Activated CD4-positive, alpha-beta T cell treated with anti-CD3 and anti-CD28 coated beads, Interleukin-2, amount 10 ng/mL, durations not matched to agents 24 days and 14 days (primary cell): Measurements from ENCODE around the gene REPS2. TPM values are rescaled to one million over a fixed set of nuclear protein-coding genes. Genes with fewer than 3 reads are reported as not detected.
A peak's percentile ranks its signal among the peaks of the same experiment; 100 is the strongest.
"Not testable (repeated sequence)": the region's sequence is repeated elsewhere in the genome, so short reads cannot be mapped to it uniquely, and the experiment has no call there.

Experiments used
- DNase-seq: peaks from one replicate; pipeline ENCODE4 v3.0.0; 2022
- H3K27ac Mint-ChIP-seq: one replicate; pipeline ENCODE4 v1.8.0; 2022; ENCODE audit warnings: mild to moderate bottlenecking, mixed read lengths
- H3K27me3 Mint-ChIP-seq: one replicate; pipeline ENCODE4 v1.8.0; 2022; ENCODE audit warnings: mixed read lengths
- H3K36me3 Mint-ChIP-seq: one replicate; pipeline ENCODE4 v1.8.0; 2022; ENCODE audit warnings: low read depth, mild to moderate bottlenecking, mixed read lengths
- H3K4me1 Mint-ChIP-seq: one replicate; pipeline ENCODE4 v1.8.0; 2021; ENCODE audit warnings: mixed read lengths
- H3K4me3 Mint-ChIP-seq: one replicate; pipeline ENCODE4 v1.8.0; 2022; ENCODE audit warnings: mild to moderate bottlenecking, moderate library complexity, mixed read lengths
- H3K9me3 Mint-ChIP-seq: one replicate; pipeline ENCODE4 v1.8.0; 2021; ENCODE audit warnings: mixed read lengths
- intact Hi-C: fragments of 100-400 bp; cut with micrococcal nuclease; formaldehyde crosslinking; loops from one replicate; pipeline ENCODE4 v1.15.1; 2023
- total RNA-seq: library from RNA; stranded (reverse); gene quantifications from 2 replicates; pipeline ENCODE4 v1.2.3, GENCODE V29; 2022

Gene REPS2
- total RNA-seq, 1 donor from 2014 or later = not detected

DNA sequence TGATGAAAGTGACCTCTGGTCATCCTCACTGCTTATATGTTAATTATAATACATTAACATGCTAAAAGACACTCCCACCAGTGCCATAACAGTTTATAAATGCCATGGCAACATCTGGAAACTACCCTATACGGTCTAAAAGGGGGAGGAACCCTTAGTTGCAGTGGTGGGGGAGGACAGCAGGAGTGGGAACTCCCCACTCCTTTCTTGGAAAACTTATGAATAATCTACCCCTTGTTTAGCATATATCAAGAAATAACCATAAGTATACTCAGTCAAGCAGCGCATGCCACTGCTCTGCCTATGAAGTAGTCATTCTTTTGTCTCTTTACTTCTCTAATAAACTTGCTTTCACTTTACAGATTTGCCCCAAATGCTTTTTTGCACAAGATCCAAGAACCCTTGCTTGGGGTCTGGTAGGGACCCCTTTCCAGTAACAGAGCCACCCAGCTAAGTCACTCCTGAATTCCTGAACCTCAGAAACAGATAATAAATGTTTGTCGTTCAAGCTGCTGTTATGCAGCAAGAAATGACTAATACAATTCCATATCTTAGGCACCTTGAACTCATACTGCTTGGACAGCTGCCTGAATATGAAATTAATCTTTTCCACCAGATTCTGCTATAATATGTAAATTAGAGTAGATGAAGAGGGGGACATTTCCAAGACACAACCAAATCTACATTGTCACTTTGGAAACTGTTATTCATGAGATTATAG, 14.4 kb upstream of the REPS2 start:
- no peak overlapping the region for H3K4me3 Mint-ChIP-seq
- H3K9me3 Mint-ChIP-seq = no peaks in the 10 kb centered on the region
- DNase-seq = no peak
- intact Hi-C loops = no loop called here
- no peaks in the 10 kb centered on the region for H3K27me3 Mint-ChIP-seq
- no peaks in the 10 kb centered on the region for H3K36me3 Mint-ChIP-seq
- H3K4me1 Mint-ChIP-seq = no peaks in the 10 kb centered on the region
- H3K27ac Mint-ChIP-seq = no peak overlapping the region

GRCh38 chrX:16934185-16934584, 12.3 kb upstream of the REPS2 start:
- Mint-ChIP-seq H3K9me3 (no peaks in the 10 kb centered on the region), H3K4me1 (no peaks in the 10 kb centered on the region), H3K27me3 (no peaks in the 10 kb centered on the region), H3K27ac (no peak overlapping the region), H3K36me3 (no peaks in the 10 kb centered on the region), H3K4me3 (no peak overlapping the region)
- intact Hi-C loops = no loop called here
- DNase-seq = no peak

- Mint-ChIP-seq H3K27ac (no peak overlapping the region), H3K4me1 (peaks cover 2% of the 10 kb centered on the region), H3K4me3 (peak overlapping the region; percentile 80), H3K27me3 (peaks cover 19% of the 10 kb centered on the region), H3K36me3 (no peaks in the 10 kb centered on the region), H3K9me3 (no peaks in the 10 kb centered on the region)
- intact Hi-C loops = no loop called here
- peak; percentile 56 for DNase-seq
Observed at GRCh38 chrX:16946971-16947562, 609 bp downstream of the REPS2 start.

DNA sequence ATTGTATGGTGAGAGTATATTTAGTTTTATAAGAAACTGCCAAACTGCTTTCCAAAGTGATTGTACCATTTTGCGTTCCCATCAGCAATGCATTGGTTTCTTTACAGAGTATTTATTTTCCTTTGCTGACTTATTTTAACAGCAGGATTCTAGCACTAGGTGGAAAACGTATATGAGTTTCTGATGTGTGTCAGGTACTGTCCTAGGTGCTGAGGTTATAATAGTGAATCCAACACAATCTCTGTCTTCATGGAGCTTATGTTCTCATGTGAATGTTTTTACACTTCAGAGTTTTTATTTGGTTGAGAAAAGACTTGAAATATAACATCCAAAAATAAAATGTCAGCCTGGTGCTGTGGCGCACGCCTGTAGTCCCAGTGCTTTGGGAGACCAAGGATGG, 4.0 kb downstream of the REPS2 start:
- Mint-ChIP-seq H3K36me3 (no peaks in the 10 kb centered on the region), H3K27me3 (peaks cover 24% of the 10 kb centered on the region), H3K9me3 (no peaks in the 10 kb centered on the region), H3K4me1 (peaks cover 2% of the 10 kb centered on the region), H3K4me3 (no peak overlapping the region), H3K27ac (no peak overlapping the region)
- intact Hi-C loops = no loop called here
- no peak for DNase-seq

- no peak overlapping the region for H3K4me3 Mint-ChIP-seq
- H3K4me1 Mint-ChIP-seq = no peaks in the 10 kb centered on the region
- DNase-seq = no peak
- intact Hi-C loops = no loop called here
- no peak overlapping the region for H3K27ac Mint-ChIP-seq
- H3K36me3 Mint-ChIP-seq = no peaks in the 10 kb centered on the region
- peaks cover 13% of the 10 kb centered on the region for H3K27me3 Mint-ChIP-seq
- H3K9me3 Mint-ChIP-seq = no peaks in the 10 kb centered on the region
Observed at GRCh38 chrX:16953606-16954211, 7.3 kb downstream of the REPS2 start.

DNA sequence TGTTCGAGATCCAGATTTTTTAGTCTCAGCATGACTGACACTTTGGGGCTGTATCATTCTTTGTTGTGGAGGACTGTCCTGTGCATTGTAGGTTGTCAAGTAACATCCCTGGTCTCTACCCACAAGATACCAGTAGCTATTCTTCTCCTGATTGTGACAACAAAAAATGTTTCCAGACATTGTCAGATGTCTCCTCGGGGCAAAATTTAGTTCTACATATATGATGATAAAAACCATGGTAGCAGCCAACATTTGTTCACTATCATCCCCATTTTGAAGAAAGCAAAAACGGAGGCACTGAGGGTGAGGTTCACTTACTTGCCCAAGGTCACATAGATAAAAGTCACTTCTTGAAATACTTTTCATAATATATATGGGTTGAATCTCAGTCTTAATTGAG, 11.3 kb downstream of the REPS2 start:
- H3K27ac Mint-ChIP-seq = no peak overlapping the region
- H3K36me3 Mint-ChIP-seq = no peaks in the 10 kb centered on the region
- H3K27me3 Mint-ChIP-seq = peaks cover 4% of the 10 kb centered on the region
- no peak overlapping the region for H3K4me3 Mint-ChIP-seq
- no peaks in the 10 kb centered on the region for H3K9me3 Mint-ChIP-seq
- no peaks in the 10 kb centered on the region for H3K4me1 Mint-ChIP-seq
- intact Hi-C loops = no loop called here
- DNase-seq = no peak

GRCh38 chrX:16958356-16958755, 11.9 kb downstream of the REPS2 start:
- H3K36me3 Mint-ChIP-seq = no peaks in the 10 kb centered on the region
- no peak overlapping the region for H3K27ac Mint-ChIP-seq
- no peak for DNase-seq
- H3K27me3 Mint-ChIP-seq = peaks cover 4% of the 10 kb centered on the region
- no peak overlapping the region for H3K4me3 Mint-ChIP-seq
- H3K4me1 Mint-ChIP-seq = no peaks in the 10 kb centered on the region
- intact Hi-C loops = no loop called here
- H3K9me3 Mint-ChIP-seq = no peaks in the 10 kb centered on the region

GRCh38 chrX:16962661-16963060, 16.2 kb downstream of the REPS2 start:
- H3K27me3 Mint-ChIP-seq, H3K9me3 Mint-ChIP-seq, H3K4me1 Mint-ChIP-seq, H3K4me3 Mint-ChIP-seq, H3K36me3 Mint-ChIP-seq, H3K27ac Mint-ChIP-seq, DNase-seq, intact Hi-C loops: not testable (repeated sequence)

- no peak overlapping the region for H3K27ac Mint-ChIP-seq
- H3K27me3 Mint-ChIP-seq = no peaks in the 10 kb centered on the region
- no peaks in the 10 kb centered on the region for H3K4me1 Mint-ChIP-seq
- no peak for DNase-seq
- no peaks in the 10 kb centered on the region for H3K36me3 Mint-ChIP-seq
- H3K4me3 Mint-ChIP-seq = no peak overlapping the region
- H3K9me3 Mint-ChIP-seq = no peaks in the 10 kb centered on the region
- intact Hi-C loops = no loop called here
Observed at GRCh38 chrX:16963216-16963615, 16.8 kb downstream of the REPS2 start.

GRCh38 chrX:16964976-16965375, 18.5 kb downstream of the REPS2 start:
- H3K27ac Mint-ChIP-seq, H3K4me1 Mint-ChIP-seq, DNase-seq, H3K9me3 Mint-ChIP-seq, H3K27me3 Mint-ChIP-seq, intact Hi-C loops, H3K4me3 Mint-ChIP-seq, H3K36me3 Mint-ChIP-seq: not testable (repeated sequence)

GRCh38 chrX:16966752-16967448, 20.4 kb downstream of the REPS2 start:
- DNase-seq = no peak
- Mint-ChIP-seq H3K36me3 (no peaks in the 10 kb centered on the region), H3K27ac (no peak overlapping the region), H3K27me3 (no peaks in the 10 kb centered on the region), H3K4me3 (no peak overlapping the region), H3K9me3 (peaks cover 4% of the 10 kb centered on the region), H3K4me1 (peaks cover 2% of the 10 kb centered on the region)
- intact Hi-C loops = no loop called here

DNA sequence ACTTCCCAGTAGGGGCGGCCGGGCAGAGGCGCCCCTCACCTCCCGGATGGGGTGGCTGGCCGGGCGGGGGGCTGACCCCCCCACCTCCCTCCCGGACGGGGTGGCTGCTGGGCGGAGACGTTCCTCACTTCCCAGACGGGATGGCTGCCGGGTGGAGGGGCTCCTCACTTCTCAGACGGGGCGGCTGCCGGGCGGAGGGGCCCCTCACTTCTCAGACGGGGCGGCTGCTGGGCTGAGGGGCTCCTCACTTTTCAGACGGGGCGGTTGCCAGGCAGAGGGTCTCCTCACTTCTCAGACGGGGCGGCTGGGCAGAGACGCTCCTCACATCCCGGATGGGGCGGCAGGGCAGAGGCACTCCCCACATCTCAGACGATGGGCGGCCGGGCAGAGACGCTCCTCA, 22.3 kb downstream of the REPS2 start:
- H3K27ac Mint-ChIP-seq, H3K4me1 Mint-ChIP-seq, H3K36me3 Mint-ChIP-seq, H3K4me3 Mint-ChIP-seq, DNase-seq, intact Hi-C loops, H3K9me3 Mint-ChIP-seq, H3K27me3 Mint-ChIP-seq: not testable (repeated sequence)

DNA sequence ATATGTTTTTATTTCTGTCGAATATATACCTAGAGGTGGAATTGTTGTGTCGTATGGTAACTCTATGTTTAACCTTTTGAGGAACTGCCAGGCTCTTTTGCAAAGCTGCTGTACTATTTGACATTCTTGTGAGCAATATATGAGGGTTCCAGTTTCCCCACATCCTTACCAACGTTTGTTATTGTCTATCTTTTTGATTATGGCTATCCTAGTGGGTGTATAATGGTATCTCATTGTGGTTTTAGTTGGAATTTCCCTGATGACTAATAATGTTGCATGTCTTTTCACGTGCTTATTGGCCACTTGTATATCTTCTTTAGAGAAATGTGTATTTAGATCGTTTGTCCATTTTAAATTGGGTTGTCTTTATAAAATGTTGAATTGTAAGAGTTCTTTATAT, 24.5 kb downstream of the REPS2 start:
- no peak for DNase-seq
- no peaks in the 10 kb centered on the region for H3K36me3 Mint-ChIP-seq
- peaks cover 2% of the 10 kb centered on the region for H3K4me1 Mint-ChIP-seq
- no peak overlapping the region for H3K4me3 Mint-ChIP-seq
- peaks cover 7% of the 10 kb centered on the region for H3K27me3 Mint-ChIP-seq
- intact Hi-C loops = no loop called here
- H3K9me3 Mint-ChIP-seq = peaks cover 4% of the 10 kb centered on the region
- no peak overlapping the region for H3K27ac Mint-ChIP-seq

DNA sequence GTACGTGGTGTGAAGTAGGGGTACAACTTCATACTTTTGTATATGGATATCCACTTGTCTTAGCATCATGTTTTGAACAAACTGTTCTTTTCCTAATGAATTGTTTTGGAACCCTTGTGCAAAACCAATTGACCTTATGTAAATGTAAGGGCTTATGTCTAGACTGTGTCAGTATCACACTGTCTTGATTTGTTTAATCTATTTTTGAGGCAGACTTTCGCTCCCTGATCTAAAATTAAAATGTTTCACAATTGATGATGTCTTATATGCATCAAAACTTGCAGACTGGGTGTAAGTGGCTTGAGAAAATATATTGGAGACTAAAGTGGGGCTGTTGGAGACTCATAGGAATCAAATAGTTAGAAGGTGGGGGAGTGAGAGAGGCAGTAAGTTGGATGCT, 25.2 kb downstream of the REPS2 start:
- Mint-ChIP-seq H3K9me3 (peaks cover 4% of the 10 kb centered on the region), H3K36me3 (no peaks in the 10 kb centered on the region), H3K4me3 (no peak overlapping the region), H3K4me1 (peaks cover 2% of the 10 kb centered on the region), H3K27ac (no peak overlapping the region), H3K27me3 (peaks cover 7% of the 10 kb centered on the region)
- DNase-seq = no peak
- intact Hi-C loops = no loop called here
